ENCODE measurements around the gene PTRHD1. TPM values are rescaled to one million over a fixed set of nuclear protein-coding genes. Genes with fewer than 3 reads are reported as not detected.

Gene PTRHD1
- total and polyA plus RNA-seq, 2 donors from 2014 or later: 21.7 to 56.4 TPM

DNA sequence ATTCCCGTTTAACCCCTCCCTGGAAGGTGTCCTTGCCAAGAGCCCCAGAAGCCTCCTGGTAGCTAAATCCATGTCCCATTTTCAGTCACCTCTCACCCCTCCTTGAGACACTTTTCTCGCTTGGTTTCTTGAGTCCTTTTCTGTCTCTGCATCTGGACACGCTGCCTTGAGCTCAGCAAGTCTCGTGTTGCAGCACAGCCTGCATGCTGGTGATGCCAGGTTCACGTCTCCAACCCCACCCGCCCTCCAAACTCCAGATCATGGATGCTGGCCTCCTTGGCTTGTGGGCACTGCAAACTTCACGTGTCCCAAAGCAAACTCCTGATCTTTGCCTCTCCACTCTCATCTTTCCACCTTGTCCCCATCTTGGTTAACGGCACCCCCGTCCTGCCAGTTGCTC is 39.3 kb upstream of the PTRHD1 start:
- Histone ChIP-seq H3K27me3 (ENCODE audit: control insufficient read depth, insufficient read depth, low read length) (no peaks in the 10 kb centered on the region), H3K36me3 (ENCODE audit: control insufficient read depth in 2 of 3, insufficient read depth in 3 of 3, low read length in 3 of 3) (no peaks in the 10 kb centered on the region), H3K9me3 (ENCODE audit: control insufficient read depth in 2 of 3, insufficient read depth in 1 of 3, low read length in 3 of 3) (no peaks in the 10 kb centered on the region), H3K4me1 (ENCODE audit: control insufficient read depth in 2 of 3, insufficient read depth in 2 of 3, low read depth in 1 of 3, low read length in 3 of 3) (peaks cover 0 to 3% (median 3%) of the 10 kb centered on the region in 3 donors), H3K27ac (ENCODE audit: low read depth in 2 of 2, low read length in 2 of 2) (no peak overlapping the region), H3K9ac (ENCODE audit: low read length in 3 of 3) (no peak overlapping the region), H3K4me3 (ENCODE audit: low read length in 3 of 3) (no peak overlapping the region)
- TF ChIP-seq, protein P1, sequence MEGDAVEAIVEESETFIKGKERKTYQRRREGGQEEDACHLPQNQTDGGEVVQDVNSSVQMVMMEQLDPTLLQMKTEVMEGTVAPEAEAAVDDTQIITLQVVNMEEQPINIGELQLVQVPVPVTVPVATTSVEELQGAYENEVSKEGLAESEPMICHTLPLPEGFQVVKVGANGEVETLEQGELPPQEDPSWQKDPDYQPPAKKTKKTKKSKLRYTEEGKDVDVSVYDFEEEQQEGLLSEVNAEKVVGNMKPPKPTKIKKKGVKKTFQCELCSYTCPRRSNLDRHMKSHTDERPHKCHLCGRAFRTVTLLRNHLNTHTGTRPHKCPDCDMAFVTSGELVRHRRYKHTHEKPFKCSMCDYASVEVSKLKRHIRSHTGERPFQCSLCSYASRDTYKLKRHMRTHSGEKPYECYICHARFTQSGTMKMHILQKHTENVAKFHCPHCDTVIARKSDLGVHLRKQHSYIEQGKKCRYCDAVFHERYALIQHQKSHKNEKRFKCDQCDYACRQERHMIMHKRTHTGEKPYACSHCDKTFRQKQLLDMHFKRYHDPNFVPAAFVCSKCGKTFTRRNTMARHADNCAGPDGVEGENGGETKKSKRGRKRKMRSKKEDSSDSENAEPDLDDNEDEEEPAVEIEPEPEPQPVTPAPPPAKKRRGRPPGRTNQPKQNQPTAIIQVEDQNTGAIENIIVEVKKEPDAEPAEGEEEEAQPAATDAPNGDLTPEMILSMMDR (IDR thresholded peaks at IDR 0.05; ENCODE audit: borderline replicate concordance, extremely low read depth, insufficient read depth): no peak
- DNase-seq: peak; percentile 30 to 51 (median 41)
- intact Hi-C loops (cut with DNase I): no loop called here
- FAIRE-seq: no peak

DNA sequence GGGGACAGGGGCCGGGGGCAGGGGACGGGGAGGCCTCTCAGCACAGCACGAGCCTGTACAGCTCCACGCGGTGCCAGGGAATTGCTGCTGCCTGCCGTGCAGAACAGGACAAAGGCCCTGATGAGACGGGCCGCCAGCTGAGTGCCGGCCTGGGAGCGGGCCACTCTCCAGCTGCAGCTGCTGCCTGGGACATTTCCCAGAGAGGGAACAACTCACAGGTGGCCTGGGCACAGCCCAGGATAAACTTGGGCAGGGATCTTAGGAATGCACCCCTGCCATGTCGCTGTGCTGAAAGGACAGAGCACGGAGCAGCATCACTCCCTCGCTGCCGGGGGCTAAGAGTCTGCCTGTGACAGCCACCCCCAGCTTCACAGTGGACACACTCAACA is 38.9 kb upstream of the PTRHD1 start:
- Histone ChIP-seq H3K36me3 (ENCODE audit: control insufficient read depth in 2 of 3, insufficient read depth in 3 of 3, low read length in 3 of 3) (no peaks in the 10 kb centered on the region), H3K4me1 (ENCODE audit: control insufficient read depth in 2 of 3, insufficient read depth in 2 of 3, low read depth in 1 of 3, low read length in 3 of 3) (peaks cover 0 to 6% (median 5%) of the 10 kb centered on the region in 3 donors), H3K9ac (ENCODE audit: low read length in 3 of 3) (no peak overlapping the region), H3K9me3 (ENCODE audit: control insufficient read depth in 2 of 3, insufficient read depth in 1 of 3, low read length in 3 of 3) (no peaks in the 10 kb centered on the region), H3K4me3 (ENCODE audit: low read length in 3 of 3) (no peak overlapping the region), H3K27ac (ENCODE audit: low read depth in 2 of 2, low read length in 2 of 2) (no peak overlapping the region), H3K27me3 (ENCODE audit: control insufficient read depth, insufficient read depth, low read length) (no peaks in the 10 kb centered on the region)
- intact Hi-C loops (cut with DNase I): no loop called here
- TF ChIP-seq, protein P1 (IDR thresholded peaks at IDR 0.05; ENCODE audit: borderline replicate concordance, extremely low read depth, insufficient read depth): no peak
- DNase-seq (peak in 4 of 5 donors; percentile 40 to 68 (median 49)), FAIRE-seq (no peak)

DNA sequence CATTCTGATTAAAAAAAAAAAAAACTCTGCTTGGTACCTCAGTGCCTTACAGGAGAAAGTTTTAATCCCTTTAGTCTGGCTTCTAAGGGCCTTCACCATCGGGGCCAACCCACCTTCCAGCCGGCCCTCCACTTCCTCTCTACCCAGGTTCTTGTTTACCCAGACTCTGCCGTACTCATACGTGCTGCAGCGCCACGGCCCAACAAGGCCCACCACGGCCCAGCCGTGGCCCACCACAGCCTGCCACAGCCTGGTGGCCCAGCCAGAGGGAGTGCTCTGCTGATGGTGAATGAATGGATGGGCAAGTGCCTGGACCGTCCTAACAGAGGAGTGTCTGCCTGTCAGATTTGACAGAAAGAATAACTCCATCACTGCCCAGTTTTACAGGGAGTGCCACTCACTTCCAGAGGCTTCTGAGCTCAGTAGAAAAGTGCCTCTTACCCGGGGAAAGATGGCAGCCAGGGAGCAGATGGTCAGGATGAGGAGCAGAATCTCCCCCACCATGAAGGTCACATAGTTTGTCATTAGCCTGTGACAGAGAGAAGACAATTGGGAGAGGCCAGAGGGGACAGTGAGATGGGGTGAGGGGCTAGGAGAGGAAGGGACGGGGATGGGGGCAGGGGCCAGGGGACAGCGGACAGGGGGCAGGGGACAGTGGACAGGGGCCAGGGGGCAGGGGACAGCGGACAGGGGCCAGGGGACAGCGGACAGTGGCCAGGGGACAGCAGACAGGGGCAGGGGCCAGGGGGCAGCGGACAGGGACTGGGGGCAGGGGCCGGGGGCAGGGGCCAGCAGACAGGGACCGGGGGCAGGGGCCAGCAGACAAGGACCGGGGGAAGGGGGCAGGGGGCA is 38.3 kb upstream of the PTRHD1 start:
- peaks cover 0 to 6% (median 5%) of the 10 kb centered on the region in 3 donors for H3K4me1 ChIP-seq (ENCODE audit: control insufficient read depth in 2 of 3, insufficient read depth in 2 of 3, low read depth in 1 of 3, low read length in 3 of 3)
- H3K27me3 ChIP-seq (ENCODE audit: control insufficient read depth, insufficient read depth, low read length): no peaks in the 10 kb centered on the region
- H3K4me3 ChIP-seq (ENCODE audit: low read length in 3 of 3): no peak overlapping the region
- no peaks in the 10 kb centered on the region for H3K36me3 ChIP-seq (ENCODE audit: control insufficient read depth in 2 of 3, insufficient read depth in 3 of 3, low read length in 3 of 3)
- peak in 1 of 5 donors; percentile 30 for DNase-seq
- intact Hi-C loops (cut with DNase I): no loop called here
- H3K9ac ChIP-seq (ENCODE audit: low read length in 3 of 3): no peak overlapping the region
- no peak for FAIRE-seq
- no peak overlapping the region for H3K27ac ChIP-seq (ENCODE audit: low read depth in 2 of 2, low read length in 2 of 2)
- TF ChIP-seq, protein P1 (IDR thresholded peaks at IDR 0.05; ENCODE audit: borderline replicate concordance, extremely low read depth, insufficient read depth): no peak
- H3K9me3 ChIP-seq (ENCODE audit: control insufficient read depth in 2 of 3, insufficient read depth in 1 of 3, low read length in 3 of 3): no peaks in the 10 kb centered on the region

Measured in kidney (tissue), 14 donors.